Transverse colon (tissue), 4 donors: ENCODE data around the gene APCDD1L.

ENCODE experiments used
- EP300 ChIP-seq: sonication (generic); formaldehyde crosslinking; IDR thresholded peaks from one replicate; pipeline ENCODE4 v1.6.1; 2017; ENCODE audit warnings: antibody characterized with exemption, low read depth
- POLR2A ChIP-seq: fragments of 450-650 bp; IDR thresholded peaks from one replicate; pipeline ENCODE4 v1.6.1; 2016; ENCODE audit warnings: antibody characterized with exemption, mild to moderate bottlenecking, moderate library complexity
- POLR2AphosphoS5 ChIP-seq, 3 donors: sonication (generic); formaldehyde crosslinking; IDR thresholded peaks; one replicate each; pipeline ENCODE4 v1.6.1; 2016; ENCODE audit warnings: antibody characterized with exemption in 3 of 3
- TF ChIP-seq, protein P1 (sequence below), 5 experiments: fragments of 200-600 bp in 3 of 5; fragments of 450-650 bp in 2 of 5; sonication (generic) in 3 of 5; IDR thresholded peaks; 1 replicate in 2 of 5; 2 replicates in 3 of 5; pipeline ENCODE4 v1.5.1; 2016 to 2017; ENCODE audit warnings: antibody characterized with exemption in 5 of 5, inconsistent platforms in 3 of 5, mild to moderate bottlenecking in 2 of 5, moderate library complexity in 1 of 5

DNA sequence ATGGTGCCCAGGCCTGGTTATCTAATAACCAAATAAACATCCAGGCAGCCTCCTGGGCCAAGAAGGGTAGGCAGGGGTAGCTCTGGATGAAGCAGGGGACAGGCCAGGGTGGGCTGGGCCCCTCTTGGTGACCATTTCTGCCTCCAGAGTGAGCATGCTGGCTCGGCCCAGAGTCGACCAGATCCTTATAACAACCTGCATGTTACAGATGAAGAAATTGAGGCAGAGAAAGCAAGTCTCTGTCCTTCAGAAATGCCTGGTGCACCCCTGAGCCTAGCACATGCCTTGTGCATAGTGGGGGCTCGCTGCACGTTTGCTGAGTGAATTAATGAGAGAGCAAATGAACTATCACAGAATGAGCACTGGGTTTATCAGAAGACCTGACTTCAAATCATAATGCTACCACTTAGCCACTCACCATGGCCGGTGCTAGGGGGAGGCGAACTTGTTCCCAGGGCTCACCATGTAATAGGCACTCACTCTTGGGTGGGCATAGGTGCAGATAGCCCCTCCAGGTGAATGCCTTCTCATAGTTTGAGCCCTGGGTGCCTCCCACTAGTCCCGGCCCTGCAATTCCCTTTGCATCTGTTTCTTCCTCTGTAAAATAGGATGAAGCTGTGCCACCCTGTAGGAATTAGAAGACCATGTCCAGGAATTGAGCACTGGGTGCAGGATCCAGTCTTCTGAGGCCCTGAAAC lies 3.8 kb upstream of the APCDD1L start:
- TF ChIP-seq, protein P1, sequence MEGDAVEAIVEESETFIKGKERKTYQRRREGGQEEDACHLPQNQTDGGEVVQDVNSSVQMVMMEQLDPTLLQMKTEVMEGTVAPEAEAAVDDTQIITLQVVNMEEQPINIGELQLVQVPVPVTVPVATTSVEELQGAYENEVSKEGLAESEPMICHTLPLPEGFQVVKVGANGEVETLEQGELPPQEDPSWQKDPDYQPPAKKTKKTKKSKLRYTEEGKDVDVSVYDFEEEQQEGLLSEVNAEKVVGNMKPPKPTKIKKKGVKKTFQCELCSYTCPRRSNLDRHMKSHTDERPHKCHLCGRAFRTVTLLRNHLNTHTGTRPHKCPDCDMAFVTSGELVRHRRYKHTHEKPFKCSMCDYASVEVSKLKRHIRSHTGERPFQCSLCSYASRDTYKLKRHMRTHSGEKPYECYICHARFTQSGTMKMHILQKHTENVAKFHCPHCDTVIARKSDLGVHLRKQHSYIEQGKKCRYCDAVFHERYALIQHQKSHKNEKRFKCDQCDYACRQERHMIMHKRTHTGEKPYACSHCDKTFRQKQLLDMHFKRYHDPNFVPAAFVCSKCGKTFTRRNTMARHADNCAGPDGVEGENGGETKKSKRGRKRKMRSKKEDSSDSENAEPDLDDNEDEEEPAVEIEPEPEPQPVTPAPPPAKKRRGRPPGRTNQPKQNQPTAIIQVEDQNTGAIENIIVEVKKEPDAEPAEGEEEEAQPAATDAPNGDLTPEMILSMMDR (IDR thresholded peaks at IDR 0.05): no peak
- TF ChIP-seq POLR2AphosphoS5 (IDR thresholded peaks at IDR 0.05) (no peak), POLR2A (no peak), EP300 (no peak)
